SK-N-MC (cell line): Measurements from ENCODE around the gene MISP.
"Not testable (repeated sequence)": the region's sequence is repeated elsewhere in the genome, so short reads cannot be mapped to it uniquely, and the experiment has no call there.

Experiments
- DNase-seq: peaks from one replicate; pipeline ENCODE4 v3.0.0-alpha.2; 2011; ENCODE audit warnings: low read depth, low spot score
- H3K27ac ChIP-seq: fragments of 200-600 bp; sonication (generic); 2 replicates; pipeline ENCODE4 v1.5.1; 2016; ENCODE audit warnings: mixed run types
- H3K36me3 ChIP-seq: fragments of 200-600 bp; sonication (generic); 2 replicates; pipeline ENCODE4 v1.6.1; 2017; ENCODE audit warnings: antibody characterized with exemption, low read length, mixed read lengths; ENCODE audit not compliant: insufficient read depth
- H3K4me3 ChIP-seq: fragments of 200-600 bp; sonication (generic); 2 replicates; pipeline ENCODE4 v1.5.1; 2016
- H3K9ac ChIP-seq: fragments of 200-600 bp; sonication (generic); 2 replicates; pipeline ENCODE4 v1.8.0; 2017; ENCODE audit warnings: mixed run types, mixed read lengths; ENCODE audit not compliant: insufficient read length
- H3K9me3 ChIP-seq: fragments of 200-600 bp; sonication (generic); 2 replicates; pipeline ENCODE4 v1.6.1; 2017; ENCODE audit warnings: low read depth, mild to moderate bottlenecking, antibody characterized with exemption, low read length, moderate library complexity, mixed read lengths
- EZH2 ChIP-seq: fragments of 200-600 bp; sonication (generic); IDR thresholded peaks from one replicate; pipeline ENCODE4 v1.6.1; 2017; ENCODE audit warnings: antibody characterized with exemption
- FOXP2 ChIP-seq: optimal IDR thresholded peaks from 2 replicates; pipeline ENCODE3; 2011; ENCODE audit warnings: mild to moderate bottlenecking, moderate library complexity; ENCODE audit not compliant: insufficient read depth; ENCODE audit errors: extremely low read length, control extremely low read depth
- POLR2AphosphoS5 ChIP-seq: IDR thresholded peaks from 2 replicates; pipeline ENCODE4 v1.6.1; 2012; ENCODE audit warnings: mild to moderate bottlenecking, low read depth, low read length, borderline replicate concordance

The MISP gene

DNA sequence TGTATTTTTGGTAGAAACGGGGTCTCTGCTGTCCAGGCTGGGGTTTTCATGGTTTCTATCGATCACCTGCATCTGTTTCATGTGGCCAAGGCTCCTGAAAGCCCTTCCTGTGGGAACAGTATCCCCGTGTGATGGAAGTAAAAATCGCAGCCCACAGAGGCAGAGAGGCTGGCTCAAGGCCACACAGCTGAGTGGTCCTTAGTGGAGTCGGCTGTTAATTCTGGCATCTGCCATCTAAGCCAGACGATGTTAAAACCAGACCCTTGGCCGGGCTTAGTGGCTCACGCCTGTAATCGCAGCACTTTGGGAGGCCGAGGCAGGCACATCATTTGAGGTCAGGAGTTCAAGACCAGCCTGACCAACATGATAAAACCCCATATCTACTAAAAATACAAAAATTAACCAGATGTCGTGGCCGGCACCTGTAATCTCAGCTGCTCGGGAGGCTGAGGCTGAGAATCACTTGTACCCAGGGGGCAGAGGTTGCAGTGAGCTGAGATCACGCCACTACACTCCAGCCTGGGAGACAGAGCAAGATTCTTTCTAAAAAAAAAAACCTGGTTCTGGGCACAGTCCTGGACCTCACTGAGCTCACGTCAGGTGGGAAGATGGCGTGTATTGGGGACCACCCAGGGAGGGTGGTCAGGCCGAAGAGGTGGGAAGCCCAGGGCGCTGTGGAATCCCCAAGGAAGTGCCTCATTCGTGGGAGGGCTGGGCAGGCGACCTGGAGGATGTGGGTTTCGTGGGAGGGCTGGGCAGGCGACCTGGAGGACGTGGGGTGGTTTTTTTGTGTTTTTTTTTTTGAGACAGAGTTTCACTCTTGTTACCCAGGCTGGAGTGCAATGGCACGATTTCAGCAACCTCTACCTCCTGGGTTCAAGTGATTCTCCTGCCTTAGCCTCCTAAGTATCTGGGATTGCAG lies 18.5 kb upstream of the MISP start:
- Histone ChIP-seq H3K9ac (no peak overlapping the region), H3K9me3 (no peaks in the 10 kb centered on the region), H3K36me3 (no peaks in the 10 kb centered on the region; the same call in 1 of the 2 replicates), H3K4me3 (no peak overlapping the region), H3K27ac (no peak overlapping the region)
- no peak for TF ChIP-seq POLR2AphosphoS5
- no peak for TF ChIP-seq EZH2
- TF ChIP-seq FOXP2, result no peak
- DNase-seq, result no peak

DNA sequence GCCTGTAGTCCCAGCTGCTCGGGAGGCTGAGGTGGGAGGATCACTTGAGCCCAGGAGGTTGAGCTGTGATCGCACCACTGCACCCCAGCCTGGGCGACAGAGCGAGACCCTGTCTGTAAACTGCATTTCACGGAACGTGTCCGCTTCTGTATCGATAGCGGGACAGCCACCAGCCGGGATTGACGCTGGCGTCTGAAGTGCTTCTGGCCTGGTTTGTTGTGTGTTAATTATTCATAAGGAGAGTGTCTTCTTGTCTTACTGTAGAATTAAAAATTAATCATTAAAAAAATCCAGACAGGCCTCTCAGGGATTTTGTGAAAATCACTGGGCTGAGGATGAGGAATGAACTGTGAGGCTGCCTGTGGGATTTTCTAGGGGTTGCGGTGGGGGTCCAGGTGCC lies 16.2 kb upstream of the MISP start:
- H3K27ac ChIP-seq, result no peak overlapping the region
- no peaks in the 10 kb centered on the region; the same call in 1 of the 2 replicates for H3K36me3 ChIP-seq
- DNase-seq, result no peak
- no peak overlapping the region for H3K4me3 ChIP-seq
- no peaks in the 10 kb centered on the region for H3K9me3 ChIP-seq
- H3K9ac ChIP-seq, result no peak overlapping the region
- TF ChIP-seq POLR2AphosphoS5 (no peak), EZH2 (no peak), FOXP2 (no peak)

DNA sequence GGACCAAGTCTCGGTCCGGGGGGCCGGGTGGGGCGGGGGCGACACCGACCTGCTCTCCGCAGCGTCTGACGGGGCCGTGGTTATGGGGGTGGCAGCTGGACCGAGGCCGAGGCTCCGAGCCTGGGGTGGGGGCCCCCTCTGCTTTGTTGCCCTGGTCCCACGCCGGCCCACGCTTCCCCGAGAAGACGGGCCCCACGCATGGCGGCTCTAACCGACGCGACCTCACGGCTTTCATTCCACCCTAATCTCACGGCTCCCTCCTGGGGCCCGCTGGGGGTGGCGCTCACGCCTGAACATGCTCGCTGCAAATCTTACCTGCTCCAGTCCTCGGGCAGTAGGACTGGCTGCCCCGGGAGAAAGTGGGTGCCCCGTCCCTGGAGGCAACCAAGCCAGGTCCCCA lies 14.8 kb upstream of the MISP start:
- H3K36me3 ChIP-seq, result no peaks in the 10 kb centered on the region; the same call in 1 of the 2 replicates
- TF ChIP-seq EZH2, result no peak
- TF ChIP-seq FOXP2, result no peak
- TF ChIP-seq POLR2AphosphoS5, result no peak
- DNase-seq, result no peak
- no peak overlapping the region for H3K27ac ChIP-seq
- no peaks in the 10 kb centered on the region for H3K9me3 ChIP-seq
- no peak overlapping the region for H3K4me3 ChIP-seq
- no peak overlapping the region for H3K9ac ChIP-seq

DNA sequence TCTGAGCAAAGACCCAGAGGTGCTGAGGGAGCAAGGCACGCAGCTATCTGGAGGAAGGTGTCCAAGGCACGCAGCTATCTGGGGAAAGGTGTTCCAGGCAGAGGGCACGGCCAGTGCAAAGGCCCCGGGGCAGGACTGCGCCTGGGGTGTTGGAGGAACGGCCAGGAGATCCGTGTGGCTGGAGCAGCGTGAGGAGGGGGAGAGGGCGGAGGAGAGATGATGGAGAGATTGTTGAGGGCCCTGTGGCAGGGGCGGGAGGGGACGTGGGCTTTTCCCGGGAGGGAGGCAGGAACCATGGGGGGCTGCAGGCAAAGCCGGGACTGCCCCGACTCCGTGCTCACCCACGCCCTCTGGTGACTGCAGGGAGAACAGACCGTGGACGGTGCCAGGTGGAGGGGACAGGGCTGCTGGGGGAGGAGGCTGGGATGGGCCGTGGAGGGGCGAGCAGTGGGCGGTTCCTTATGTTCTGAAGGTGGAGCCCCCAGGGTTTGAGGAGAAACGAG lies 13.3 kb upstream of the MISP start:
- DNase-seq, result no peak
- TF ChIP-seq FOXP2 (no peak), POLR2AphosphoS5 (no peak), EZH2 (no peak)

DNA sequence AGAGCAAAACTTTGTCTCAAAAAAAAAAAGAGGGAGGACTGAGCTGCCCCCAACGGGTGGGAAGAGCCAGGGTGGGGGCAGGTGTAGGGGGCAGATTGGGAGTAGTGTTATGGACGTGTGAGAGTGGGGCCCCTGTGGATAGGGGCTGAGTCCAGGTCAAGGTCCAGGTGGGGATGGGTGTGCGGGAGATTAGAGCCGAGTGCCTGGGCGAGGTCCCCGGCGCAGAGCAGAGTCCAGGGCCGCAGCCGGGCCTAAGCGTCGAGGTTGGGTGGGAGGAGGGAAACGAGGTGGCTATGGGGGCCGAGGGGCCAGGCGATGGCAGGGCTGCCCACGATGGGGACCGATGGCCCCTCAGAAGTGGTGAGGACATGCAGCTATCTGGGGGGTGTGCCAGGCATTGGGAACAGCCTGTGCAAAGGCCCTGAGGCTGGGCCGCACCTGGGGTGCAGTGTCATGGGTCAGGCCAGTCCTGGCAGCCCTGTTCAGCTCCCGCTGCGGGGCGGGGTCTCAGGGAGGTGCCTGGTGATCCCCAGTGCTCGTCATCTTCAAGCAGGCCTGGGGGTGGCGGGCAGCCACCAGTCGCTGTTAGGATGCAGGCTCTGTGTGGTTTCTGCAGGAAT lies 12.3 kb upstream of the MISP start:
- Histone ChIP-seq H3K27ac (no peak overlapping the region), H3K9ac (no peak overlapping the region), H3K9me3 (no peaks in the 10 kb centered on the region), H3K4me3 (no peak overlapping the region), H3K36me3 (no peaks in the 10 kb centered on the region)
- DNase-seq, result no peak
- TF ChIP-seq EZH2, result no peak
- no peak for TF ChIP-seq POLR2AphosphoS5
- TF ChIP-seq FOXP2, result no peak

More for the DNA sequence above, 13.3 kb upstream of the MISP start:
- Histone ChIP-seq H3K4me3 (no peak overlapping the region), H3K36me3 (no peaks in the 10 kb centered on the region), H3K9me3 (no peaks in the 10 kb centered on the region), H3K9ac (no peak overlapping the region), H3K27ac (no peak overlapping the region)

DNA sequence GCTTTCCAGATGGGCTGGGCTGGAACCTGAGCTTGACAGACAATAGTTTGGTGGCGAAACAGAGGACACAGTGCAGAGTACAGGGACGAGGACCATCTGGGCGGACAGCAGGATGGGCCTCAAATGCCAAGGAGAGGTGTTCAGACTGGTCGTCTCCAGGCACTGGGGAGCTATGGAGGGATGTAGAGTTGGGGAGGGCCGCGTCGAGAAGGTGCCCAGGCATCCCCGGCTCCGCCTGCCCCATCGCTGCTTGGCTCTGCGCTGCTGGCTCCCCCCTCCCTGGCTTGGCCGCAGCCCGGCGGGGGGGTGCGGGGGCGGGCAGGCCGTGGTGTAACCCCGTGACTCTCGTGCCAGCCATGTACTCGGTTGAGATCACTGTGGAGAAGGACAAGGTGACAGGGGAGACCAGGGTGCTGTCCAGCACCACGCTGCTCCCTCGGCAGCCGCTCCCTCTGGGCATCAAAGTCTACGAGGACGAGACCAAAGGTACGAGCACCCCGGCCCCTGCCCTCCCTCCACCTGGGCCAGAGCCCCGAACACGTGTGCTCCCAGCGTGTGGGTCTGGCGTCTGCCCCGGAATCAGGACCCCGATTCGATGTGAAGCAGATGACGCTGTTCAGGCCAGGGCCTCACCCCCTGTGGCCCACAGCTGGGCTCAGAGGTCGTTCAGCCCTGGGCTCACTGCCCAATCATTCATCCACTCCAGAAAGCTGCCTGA lies 10.8 kb upstream of the MISP start:
- no peak overlapping the region for H3K9ac ChIP-seq
- TF ChIP-seq EZH2 (no peak), FOXP2 (no peak), POLR2AphosphoS5 (no peak)
- H3K9me3 ChIP-seq, result no peaks in the 10 kb centered on the region
- H3K4me3 ChIP-seq, result no peak overlapping the region
- H3K27ac ChIP-seq, result no peak overlapping the region
- H3K36me3 ChIP-seq, result no peaks in the 10 kb centered on the region
- DNase-seq, result no peak

DNA sequence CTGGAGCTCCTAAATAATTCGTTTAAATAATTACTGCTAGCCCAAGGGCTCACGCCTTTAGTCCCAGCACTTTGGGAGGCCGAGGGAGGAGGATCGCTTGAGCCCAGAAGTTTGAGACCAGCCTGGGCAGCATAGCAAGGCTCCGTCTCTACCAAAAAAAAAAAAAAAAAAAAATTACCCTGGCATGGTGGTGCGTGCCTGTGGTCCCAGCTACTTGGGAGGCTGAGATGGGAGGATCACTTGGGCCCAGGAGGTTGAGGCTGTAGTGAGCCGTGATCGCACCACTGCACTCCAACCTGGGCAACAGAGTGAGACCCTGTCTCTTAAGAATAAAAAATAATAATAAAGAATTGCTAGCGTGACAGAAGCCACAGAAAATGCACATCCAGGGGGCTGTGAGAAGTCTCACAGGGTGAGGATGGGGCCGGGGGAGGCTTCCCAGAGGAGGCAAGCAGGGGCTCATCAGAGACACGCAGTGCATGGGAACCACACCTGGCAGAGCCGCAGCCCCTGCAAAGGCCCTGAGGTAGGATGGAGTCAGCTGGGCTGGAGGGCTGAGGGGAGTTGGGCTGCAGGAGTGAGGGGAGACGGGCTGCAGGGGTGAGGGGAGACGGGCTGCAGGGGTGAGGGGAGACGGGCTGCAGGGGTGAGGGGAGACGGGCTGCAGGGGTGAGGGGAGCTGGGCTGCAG lies 10.0 kb upstream of the MISP start:
- not testable (repeated sequence) for H3K4me3 ChIP-seq, H3K9me3 ChIP-seq, H3K9ac ChIP-seq, DNase-seq, H3K36me3 ChIP-seq, H3K27ac ChIP-seq
